Dedifferentiated amniotic fluid mesenchymal stem cell (primary cell): ENCODE data around the gene NCOR2.

Experiments
- DNase-seq: peaks from one replicate; pipeline ENCODE4 v3.0.0-alpha.2; 2016; ENCODE audit errors: extremely low spot score

NCOR2 gene

DNA sequence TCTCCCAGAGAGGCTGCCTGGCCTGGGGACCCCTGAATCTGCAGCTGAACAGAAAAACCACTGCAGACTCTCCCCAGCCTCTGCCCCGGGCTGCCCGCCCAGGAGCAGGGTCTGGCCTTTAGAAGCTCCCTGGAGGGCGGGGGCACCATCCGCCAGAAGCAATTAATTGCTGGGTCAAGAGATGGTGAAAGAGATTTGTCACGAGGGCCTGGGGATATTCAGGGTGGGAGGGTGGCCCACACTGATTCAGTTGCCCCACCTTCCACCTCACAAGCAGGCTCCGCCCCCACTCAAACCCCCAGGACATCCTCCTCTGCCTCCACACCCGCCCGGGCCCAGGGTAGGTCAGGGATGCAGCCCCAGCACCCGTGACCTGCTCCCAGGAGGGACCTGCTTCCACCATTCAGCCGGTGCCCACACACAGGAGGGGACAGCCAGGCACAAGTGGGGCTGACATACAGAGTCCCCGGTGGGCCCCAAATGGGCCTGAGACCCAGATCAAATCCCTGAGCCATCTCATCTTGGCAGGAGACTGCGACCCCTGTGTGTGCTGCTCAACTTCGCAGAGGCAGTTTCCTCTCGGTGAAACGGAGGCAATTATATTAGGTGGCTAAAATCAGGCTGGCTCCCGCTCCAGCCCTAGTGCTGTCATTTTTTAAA lies 23.0 kb downstream of the NCOR2 start:
- no peak for DNase-seq

- no peak for DNase-seq
Observed at GRCh38 chr12:124543590-124544310, 23.7 kb downstream of the NCOR2 start.

DNA sequence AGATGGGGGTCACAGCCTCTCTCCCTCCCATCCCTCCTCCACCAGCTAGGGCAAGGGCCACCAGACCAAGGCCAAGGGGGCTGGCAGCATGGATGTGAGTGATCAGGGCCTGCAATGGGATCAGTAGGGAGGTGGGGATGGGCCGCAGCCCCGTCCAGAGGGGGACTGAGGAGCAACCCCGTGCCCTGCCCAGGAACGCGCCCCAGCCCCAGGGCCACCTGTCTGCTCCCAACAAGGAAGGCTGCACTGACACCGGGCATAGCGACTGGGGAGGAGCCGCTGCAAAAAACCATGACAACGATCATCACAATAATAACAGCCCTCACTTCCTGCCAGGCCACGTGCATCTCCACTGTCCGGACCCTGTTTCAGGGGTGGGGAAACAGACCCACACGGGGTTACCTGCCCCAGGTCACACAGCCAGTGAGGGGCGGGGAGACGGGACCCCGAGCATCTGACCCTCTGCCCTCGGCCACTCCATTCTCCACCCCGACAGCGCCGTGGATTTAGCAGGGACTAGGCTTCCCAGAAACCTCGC lies 24.3 kb downstream of the NCOR2 start:
- no peak for DNase-seq

DNA sequence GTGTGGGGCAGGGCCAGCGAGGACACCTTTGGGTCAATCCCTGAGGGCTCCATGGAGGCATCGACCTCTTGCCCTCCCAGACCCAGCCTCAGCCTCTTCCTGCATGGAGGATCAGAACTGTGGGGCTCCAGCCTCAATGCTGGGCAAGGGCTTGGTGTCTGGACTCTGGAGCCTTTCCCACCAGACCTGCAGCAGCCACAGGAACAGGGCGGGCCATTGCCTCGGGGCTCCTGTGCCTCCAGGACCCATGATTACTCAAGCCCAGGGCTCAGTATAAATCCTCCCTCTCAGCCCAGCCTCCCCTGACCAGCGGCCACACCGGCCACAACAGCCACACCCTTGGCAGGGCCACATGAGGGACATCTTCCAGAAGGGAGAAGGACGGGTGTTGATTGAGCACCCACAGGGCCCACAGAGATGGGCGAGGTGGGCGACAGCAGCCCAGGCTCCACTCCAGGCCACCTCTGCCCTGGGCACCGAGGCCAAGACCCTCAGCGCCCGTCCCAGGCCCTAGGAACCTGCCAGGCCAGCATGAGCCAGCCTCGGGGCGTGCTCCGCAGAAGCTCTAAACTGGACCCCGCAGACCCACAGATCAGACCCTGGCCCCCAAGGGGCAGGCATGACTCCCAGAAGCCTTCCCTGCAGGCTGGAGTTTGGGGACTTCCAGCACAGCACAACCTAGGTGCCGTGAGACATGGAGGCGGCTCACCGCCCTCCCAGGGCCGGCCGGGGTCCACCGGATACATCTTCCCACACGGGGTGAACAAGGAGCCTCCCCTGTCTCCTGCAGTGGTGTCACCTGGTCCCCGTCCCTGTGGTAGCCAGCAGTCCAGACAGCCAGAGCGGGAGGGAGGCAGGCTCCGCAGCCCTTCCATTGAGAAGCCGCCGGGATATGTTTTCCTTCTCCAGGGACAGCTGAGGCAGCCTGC lies 25.1 kb downstream of the NCOR2 start:
- DNase-seq = no peak

- DNase-seq = no peak
Observed at GRCh38 chr12:124541322-124541721, 26.1 kb downstream of the NCOR2 start.

DNA sequence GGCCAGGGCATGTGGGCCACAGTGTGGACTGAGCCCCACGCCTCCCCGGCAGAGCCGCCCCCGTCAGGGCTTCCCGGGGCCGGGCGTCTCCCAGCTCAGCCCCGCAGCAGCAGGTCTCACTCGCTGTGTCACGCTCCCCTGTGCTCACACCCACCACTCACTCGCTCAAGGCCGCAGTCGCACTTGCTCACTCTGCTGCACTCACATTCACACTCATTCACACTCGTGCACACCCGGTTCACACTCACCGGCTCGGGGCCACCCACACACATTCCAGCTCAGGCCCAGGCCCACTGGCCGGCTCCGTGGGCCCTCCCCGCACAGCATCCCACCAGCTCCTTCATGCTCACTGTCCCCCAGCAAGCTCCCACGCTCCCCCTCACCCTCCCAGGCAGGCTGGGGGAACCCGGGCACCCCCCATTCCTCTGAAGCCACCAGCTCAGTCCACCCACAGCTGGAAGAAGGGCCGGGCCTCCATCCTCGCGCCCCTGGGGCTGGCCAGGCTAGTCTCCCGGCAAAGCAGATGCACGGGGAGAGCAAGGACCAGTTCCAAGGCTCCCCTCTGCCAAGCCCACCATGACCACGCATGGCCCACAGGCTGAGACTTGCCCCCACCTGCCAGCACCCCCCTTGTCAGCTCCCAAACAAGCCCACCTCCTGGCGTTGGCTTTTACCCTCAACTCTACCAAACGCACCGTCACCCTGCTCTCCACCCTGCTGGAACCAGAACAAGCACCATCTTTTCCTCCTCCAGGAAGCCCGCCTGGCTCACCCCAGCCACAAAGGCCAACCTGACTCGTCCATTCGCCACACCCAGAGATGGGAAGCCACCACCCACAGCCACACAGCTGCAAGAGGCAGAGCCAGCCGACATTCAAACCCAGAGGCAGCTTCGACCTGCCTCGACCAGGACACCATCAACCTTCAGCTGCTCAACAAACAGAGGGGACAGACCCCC lies 28.0 kb downstream of the NCOR2 start:
- no peak for DNase-seq

GRCh38 chr12:124538194-124539082 lies 29.0 kb downstream of the NCOR2 start:
- no peak for DNase-seq

DNA sequence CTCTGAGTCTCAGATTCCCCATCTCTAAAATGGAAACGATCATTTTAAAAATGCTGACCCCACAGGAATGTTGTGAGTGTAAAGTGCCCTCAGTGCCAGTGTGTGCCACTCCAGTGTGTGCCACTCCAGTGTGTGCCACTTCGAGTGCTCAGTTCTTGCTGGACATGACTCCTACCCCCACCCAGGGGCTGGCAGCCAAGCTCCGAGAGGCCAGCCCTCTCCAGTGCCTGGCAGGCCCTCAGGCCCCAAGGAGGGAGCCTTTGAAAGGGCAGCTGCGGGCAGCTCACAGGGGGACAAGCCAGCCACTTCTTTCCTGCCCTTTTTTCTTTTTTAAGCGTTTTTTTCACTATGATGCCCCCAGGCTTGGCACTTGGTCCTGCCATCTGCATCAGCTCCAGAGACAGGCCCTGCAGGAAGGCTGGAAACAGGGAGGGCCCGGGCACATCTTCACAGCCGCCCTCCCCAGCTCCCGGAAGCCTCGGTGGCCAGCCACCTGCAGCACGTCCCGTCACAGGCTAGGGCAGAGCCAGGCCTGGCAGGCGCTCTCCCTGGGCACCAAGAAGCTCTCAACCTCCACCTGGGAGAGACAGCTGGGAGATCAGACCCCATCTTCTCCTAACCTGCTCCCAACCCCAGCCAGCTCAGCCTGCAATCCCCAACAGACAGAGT lies 29.8 kb downstream of the NCOR2 start:
- DNase-seq = no peak

GRCh38 chr12:124536641-124537040 lies 30.8 kb downstream of the NCOR2 start:
- no peak for DNase-seq

DNA sequence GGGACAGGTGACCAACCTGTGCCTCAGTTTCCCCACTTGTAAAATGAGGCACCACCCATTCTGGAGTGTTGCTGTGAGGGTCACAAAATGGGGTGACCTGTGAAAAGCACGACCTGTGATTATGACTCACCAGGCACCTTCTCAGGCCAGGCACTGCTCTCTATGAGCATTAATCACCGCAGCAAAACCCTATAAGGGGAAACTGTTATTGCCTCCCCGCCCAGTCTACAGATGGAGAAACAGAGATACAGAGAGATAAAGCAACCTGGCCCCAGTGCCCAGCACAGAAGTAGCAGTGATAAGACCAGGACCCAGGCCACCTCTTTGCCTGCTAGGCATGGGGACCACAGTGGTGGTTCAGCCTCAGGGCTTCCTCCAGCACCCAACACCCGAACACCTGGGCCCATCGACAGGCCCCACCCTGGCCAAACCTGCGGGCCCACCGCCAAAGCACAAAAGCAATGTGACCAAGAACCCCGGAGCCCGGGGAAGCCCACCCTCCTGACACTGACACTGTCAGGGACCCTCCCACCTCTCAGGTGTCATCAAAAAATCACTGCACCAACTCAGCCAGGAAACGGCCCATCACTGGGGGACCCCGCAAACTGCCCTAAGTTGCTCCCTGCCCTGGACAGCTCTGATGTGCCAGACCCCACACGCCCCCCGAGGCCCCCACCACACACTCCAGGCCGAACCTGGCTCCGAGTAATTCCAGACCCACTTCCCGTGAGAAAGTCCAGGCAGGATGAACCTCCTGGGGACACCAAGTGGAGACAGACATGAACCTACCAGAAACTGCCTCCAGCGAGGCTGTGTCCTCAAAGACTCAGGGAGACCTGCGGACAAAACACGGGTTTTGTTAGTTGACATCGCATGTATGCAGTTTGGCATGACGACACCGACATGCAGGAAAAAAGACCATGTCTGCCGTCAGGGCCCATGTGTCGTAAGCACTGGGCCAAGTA lies 32.4 kb downstream of the NCOR2 start:
- DNase-seq = no peak

- no peak for DNase-seq
Observed at GRCh38 chr12:124533456-124533855, 34.0 kb downstream of the NCOR2 start.

- no peak for DNase-seq
Observed at GRCh38 chr12:124532967-124533366, 34.4 kb downstream of the NCOR2 start.

DNA sequence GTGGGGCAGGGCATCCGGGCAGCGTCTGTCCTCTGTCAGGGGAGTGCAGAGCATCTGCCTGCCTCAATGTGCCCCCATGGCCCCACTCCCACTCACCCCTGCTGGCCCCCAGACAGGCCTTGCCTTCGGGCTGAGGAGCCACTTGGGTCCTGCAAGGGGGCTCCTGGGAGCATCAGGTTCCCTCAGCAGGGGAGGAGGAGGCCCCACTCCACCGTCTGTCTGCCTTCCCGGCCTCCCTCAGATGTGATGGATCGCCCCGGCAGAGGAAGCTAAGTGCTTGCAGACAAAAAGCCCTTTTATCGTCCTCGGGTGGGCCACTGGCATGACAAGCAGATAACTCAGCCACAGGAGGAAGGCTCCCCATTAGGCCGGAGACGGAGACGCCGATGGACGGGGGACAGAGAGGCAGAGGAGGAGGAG lies 35.1 kb downstream of the NCOR2 start:
- no peak for DNase-seq

- no peak for DNase-seq
Observed at GRCh38 chr12:124531906-124532305, 35.5 kb downstream of the NCOR2 start.

- no peak for DNase-seq
Observed at GRCh38 chr12:124531281-124531745, 36.1 kb downstream of the NCOR2 start.

- DNase-seq = no peak
Observed at GRCh38 chr12:124530637-124531263, 36.7 kb downstream of the NCOR2 start.

DNA sequence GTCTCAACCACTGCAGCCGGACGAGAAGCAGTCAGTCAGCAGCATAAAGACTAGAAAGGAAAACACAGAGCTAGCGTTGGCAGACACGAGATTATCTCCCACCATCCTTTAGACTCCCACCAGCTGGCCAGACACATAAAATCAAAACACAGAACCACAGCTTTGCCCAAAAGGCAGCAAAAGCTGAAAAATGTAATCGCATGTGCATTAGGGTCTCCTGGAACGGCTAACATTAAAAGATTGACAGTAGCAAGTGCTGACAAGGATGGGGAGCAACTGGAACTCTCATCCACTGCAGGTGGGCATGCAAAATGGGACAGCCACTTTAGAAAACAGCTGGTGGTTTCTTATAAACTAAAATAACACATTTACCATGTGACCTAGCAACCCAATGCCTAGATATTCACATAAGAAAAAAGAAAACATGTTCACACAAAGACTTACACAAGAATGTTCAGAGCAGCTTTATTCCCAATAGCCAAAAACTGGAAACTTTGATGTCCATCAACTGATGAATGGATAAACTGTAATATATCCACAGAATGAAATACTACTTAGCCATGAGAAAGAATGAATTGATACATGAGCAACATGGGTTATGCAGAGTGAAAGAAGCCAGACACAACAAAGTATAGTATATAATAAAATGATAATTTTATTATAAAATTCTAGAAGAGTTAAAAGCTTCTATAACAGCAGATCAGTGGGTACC lies 37.7 kb downstream of the NCOR2 start:
- DNase-seq = no peak
